HEK293T (cell line): Measurements from ENCODE around the gene ATP9B.

Experiments
- ARNT ChIP-seq: fragments of 450-650 bp; IDR thresholded peaks from 2 replicates; pipeline ENCODE4 v1.6.1; 2017; ENCODE audit warnings: mild to moderate bottlenecking
- BHLHE40 ChIP-seq: fragments of 450-650 bp; IDR thresholded peaks from 2 replicates; pipeline ENCODE4 v1.6.1; 2016; ENCODE audit warnings: mild to moderate bottlenecking, moderate library complexity, borderline replicate concordance
- CTBP1 ChIP-seq: fragments of 450-650 bp; IDR thresholded peaks from 2 replicates; pipeline ENCODE4 v1.6.1; 2016; ENCODE audit warnings: borderline replicate concordance
- ELF4 ChIP-seq: fragments of 450-650 bp; IDR thresholded peaks from 2 replicates; pipeline ENCODE4 v1.6.1; 2017; ENCODE audit warnings: antibody characterized with exemption
- FOXA1 ChIP-seq: fragments of 450-650 bp; IDR thresholded peaks from 2 replicates; pipeline ENCODE4 v1.6.1; 2016; ENCODE audit warnings: mild to moderate bottlenecking
- FOXK2 ChIP-seq: fragments of 450-650 bp; IDR thresholded peaks from 2 replicates; pipeline ENCODE4 v1.6.1; 2016; ENCODE audit warnings: mild to moderate bottlenecking
- FOXM1 ChIP-seq: fragments of 450-650 bp; IDR thresholded peaks from 2 replicates; pipeline ENCODE4 v1.6.1; 2017; ENCODE audit warnings: mild to moderate bottlenecking, borderline replicate concordance
- HDGF ChIP-seq: fragments of 450-650 bp; IDR thresholded peaks from 2 replicates; pipeline ENCODE4 v1.6.1; 2017; ENCODE audit warnings: antibody characterized with exemption, borderline replicate concordance
- LEF1 ChIP-seq: fragments of 450-650 bp; IDR thresholded peaks from 2 replicates; pipeline ENCODE4 v1.6.1; 2017; ENCODE audit warnings: mild to moderate bottlenecking, borderline replicate concordance
- NFRKB ChIP-seq: fragments of 450-650 bp; IDR thresholded peaks from 2 replicates; pipeline ENCODE4 v1.6.1; 2016; ENCODE audit warnings: mild to moderate bottlenecking, moderate library complexity
- SP1 ChIP-seq: fragments of 450-650 bp; IDR thresholded peaks from 2 replicates; pipeline ENCODE4 v1.6.1; 2017
- SUZ12 ChIP-seq: fragments of 450-650 bp; IDR thresholded peaks from 2 replicates; pipeline ENCODE4 v1.6.1; 2016; ENCODE audit warnings: mild to moderate bottlenecking
- TARDBP ChIP-seq: fragments of 450-650 bp; IDR thresholded peaks from 2 replicates; pipeline ENCODE4 v1.6.1; 2016
- ZNF384 ChIP-seq: fragments of 450-650 bp; IDR thresholded peaks from 2 replicates; pipeline ENCODE4 v1.6.1; 2016

DNA sequence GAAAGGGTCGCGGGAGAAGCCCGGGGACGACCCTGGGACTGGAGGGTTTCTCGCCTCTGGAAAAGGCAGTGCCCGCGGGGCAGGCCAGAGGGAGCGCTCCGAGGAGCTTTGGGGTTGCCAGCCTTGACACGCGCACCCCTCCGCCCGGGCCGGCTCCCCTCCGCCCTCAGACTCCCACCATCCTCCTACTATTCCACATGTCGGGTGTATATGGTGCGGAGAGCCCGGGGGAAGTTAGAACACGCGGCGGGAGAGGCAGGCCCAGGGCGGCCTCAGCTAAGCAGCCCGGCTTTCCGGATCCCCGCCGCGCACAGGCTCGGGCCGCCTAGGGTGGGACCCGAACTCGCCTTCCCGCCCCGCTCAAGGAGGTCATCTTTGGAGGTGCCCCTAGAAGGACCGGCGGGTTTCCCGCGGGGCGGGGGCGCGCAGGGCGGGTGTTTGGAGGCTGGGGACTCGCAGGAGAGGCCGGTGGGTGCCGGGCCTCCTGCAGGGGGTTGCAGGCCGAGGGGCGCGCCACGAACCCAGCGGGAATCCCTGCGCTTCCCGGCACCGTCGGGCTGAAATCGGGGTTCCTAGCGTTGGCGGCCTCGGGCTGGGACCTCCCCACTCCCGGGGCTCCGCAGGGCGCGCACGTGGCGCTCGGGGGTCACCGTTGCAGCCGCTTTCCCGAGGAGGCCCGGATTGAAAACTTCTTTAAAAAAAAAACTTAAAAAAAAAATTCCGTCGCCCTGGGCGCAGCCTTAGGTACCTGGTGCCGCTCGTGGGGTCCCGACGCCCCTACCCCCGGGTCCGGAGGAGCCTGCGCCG is 330.3 kb downstream of the ATP9B start:
- TF ChIP-seq FOXA1 (no peak), SP1 (no peak), NFRKB (no peak), ELF4 (no peak), FOXM1 (no peak), BHLHE40 (no peak), FOXK2 (no peak), TARDBP (no peak), ZNF384 (no peak), LEF1 (no peak), ARNT (no peak), CTBP1 (no peak), HDGF (no peak), SUZ12 (no peak)
